WTC11 (cell line): ENCODE results near the gene POU2F3. TPM values are rescaled to one million over a fixed set of nuclear protein-coding genes. Genes with fewer than 3 reads are reported as not detected.

Source experiments
- ATAC-seq: fragments of 200-7000 bp; cut with Tn5 transposase; 2 replicates; pipeline ENCODE4 v1.10.0; 2021; ENCODE audit warnings: mild to moderate bottlenecking, moderate library complexity
- CTCF ChIA-PET: fragments of 300-600 bp; sonication (Branson Sonifier 250); formaldehyde crosslinking; loops from one replicate; lab custom pipeline; 2021; ENCODE audit warnings: antibody characterized with exemption; lab: Charles Lee
- POLR2A ChIA-PET: fragments of 350-600 bp; sonication (Branson Sonifier 250); formaldehyde crosslinking; loops from one replicate; lab custom pipeline; 2021; ENCODE audit warnings: antibody characterized with exemption; lab: Charles Lee
- DNase-seq: peaks from one replicate; pipeline ENCODE4 v3.0.0; 2021; ENCODE audit warnings: low spot score
- H3K27ac Mint-ChIP-seq: 2 replicates; pipeline ENCODE4 v1.8.0; 2021; ENCODE audit warnings: mixed read lengths
- H3K27me3 Mint-ChIP-seq: 2 replicates; pipeline ENCODE4 v1.8.0; 2021; ENCODE audit warnings: low read depth, mild to moderate bottlenecking, moderate library complexity, mixed read lengths
- H3K36me3 Mint-ChIP-seq: 2 replicates; pipeline ENCODE4 v1.8.0; 2021; ENCODE audit warnings: mixed read lengths
- H3K4me1 Mint-ChIP-seq: 2 replicates; pipeline ENCODE4 v1.8.0; 2022; ENCODE audit warnings: mixed read lengths
- H3K4me3 Mint-ChIP-seq: 2 replicates; pipeline ENCODE4 v1.8.0; 2021; ENCODE audit warnings: mild to moderate bottlenecking, moderate library complexity, mixed read lengths
- H3K9me3 Mint-ChIP-seq: 2 replicates; pipeline ENCODE4 v1.8.0; 2021; ENCODE audit warnings: mixed read lengths
- ATF2 ChIP-seq: sonication (generic); formaldehyde crosslinking; IDR thresholded peaks from 2 replicates; pipeline ENCODE4 v1.8.1; 2022; ENCODE audit warnings: low read depth, missing genetic modification reagents, borderline replicate concordance
- CREB1 ChIP-seq: sonication (generic); formaldehyde crosslinking; IDR thresholded peaks from 2 replicates; pipeline ENCODE4 v1.8.0; 2023; ENCODE audit warnings: mild to moderate bottlenecking, missing genetic modification reagents
- CREM ChIP-seq: sonication (generic); formaldehyde crosslinking; IDR thresholded peaks from 2 replicates; pipeline ENCODE4 v1.8.1; 2022; ENCODE audit warnings: mild to moderate bottlenecking, missing genetic modification reagents, moderate library complexity
- FOXP4 ChIP-seq: sonication (generic); formaldehyde crosslinking; IDR thresholded peaks from 2 replicates; pipeline ENCODE4 v1.8.0; 2022; ENCODE audit warnings: mild to moderate bottlenecking, missing genetic modification reagents
- GABPB1 ChIP-seq: sonication (generic); formaldehyde crosslinking; IDR thresholded peaks from 2 replicates; pipeline ENCODE4 v1.8.1; 2023; ENCODE audit warnings: mild to moderate bottlenecking, missing genetic modification reagents
- JAZF1 ChIP-seq: fragments of 250-450 bp; sonication (Bioruptor Pico); IDR thresholded peaks from 2 replicates; pipeline ENCODE4 v1.9.0; 2021; ENCODE audit warnings: moderate library complexity, mild to moderate bottlenecking, inconsistent platforms
- JUN ChIP-seq: sonication (generic); formaldehyde crosslinking; IDR thresholded peaks from 2 replicates; pipeline ENCODE4 v1.8.0; 2023; ENCODE audit warnings: mild to moderate bottlenecking, missing genetic modification reagents
- KAT7 ChIP-seq: sonication (generic); formaldehyde crosslinking; IDR thresholded peaks from 2 replicates; pipeline ENCODE4 v1.8.1; 2023; ENCODE audit warnings: missing genetic modification reagents, mild to moderate bottlenecking, borderline replicate concordance
- MYBL2 ChIP-seq: sonication (generic); formaldehyde crosslinking; IDR thresholded peaks from 2 replicates; pipeline ENCODE4 v1.8.1; 2023; ENCODE audit warnings: mild to moderate bottlenecking, moderate library complexity, missing genetic modification reagents
- NFYB ChIP-seq: sonication (generic); formaldehyde crosslinking; conservative IDR thresholded peaks from 2 replicates; pipeline ENCODE4 v1.8.0; 2022; ENCODE audit warnings: low read depth, missing genetic modification reagents
- PREB ChIP-seq: sonication (generic); formaldehyde crosslinking; IDR thresholded peaks from 2 replicates; pipeline ENCODE4 v1.8.1; 2022; ENCODE audit warnings: mild to moderate bottlenecking, missing genetic modification reagents, moderate library complexity, borderline replicate concordance
- PRRX2 ChIP-seq: fragments of 250-450 bp; sonication (Bioruptor Pico); IDR thresholded peaks from 2 replicates; pipeline ENCODE4 v1.8.0; 2021; ENCODE audit warnings: mild to moderate bottlenecking
- RORB ChIP-seq: fragments of 250-450 bp; sonication (Bioruptor Pico); IDR thresholded peaks from 2 replicates; pipeline ENCODE4 v1.9.0; 2021; ENCODE audit warnings: mild to moderate bottlenecking
- SMAD3 ChIP-seq: sonication (generic); formaldehyde crosslinking; IDR thresholded peaks from 2 replicates; pipeline ENCODE4 v1.8.0; 2022; ENCODE audit warnings: missing genetic modification reagents, mild to moderate bottlenecking, borderline replicate concordance
- STAT6 ChIP-seq: sonication (generic); formaldehyde crosslinking; conservative IDR thresholded peaks from 2 replicates; pipeline ENCODE4 v1.8.1; 2023; ENCODE audit warnings: mild to moderate bottlenecking, low read depth, missing genetic modification reagents, moderate library complexity
- TEAD1 ChIP-seq: sonication (generic); formaldehyde crosslinking; IDR thresholded peaks from 2 replicates; pipeline ENCODE4 v1.8.0; 2022; ENCODE audit warnings: mild to moderate bottlenecking, missing genetic modification reagents
- TEAD4 ChIP-seq: sonication (generic); formaldehyde crosslinking; IDR thresholded peaks from 2 replicates; pipeline ENCODE4 v1.8.0; 2022; ENCODE audit warnings: mild to moderate bottlenecking, missing genetic modification reagents
- ZNF423 ChIP-seq: fragments of 250-450 bp; sonication (Bioruptor Pico); IDR thresholded peaks from 2 replicates; pipeline ENCODE4 v2.1.2; 2022; ENCODE audit warnings: mild to moderate bottlenecking, moderate library complexity
- total RNA-seq: library from RNA; stranded (reverse); gene quantifications from 3 replicates; pipeline ENCODE4 v1.2.3, GENCODE V29; 2021

POU2F3 gene
- total RNA-seq, 1 experiment from 2014 or later: 0.61 TPM

- ChIA-PET CTCF (interaction anchor here (1.1 to 2.5 kb wide), 2 partner anchors 9 to 24 kb away, joined by 3 to 26 read pairs; partner anchors contain the start of gene ARHGEF12), POLR2A (no interaction called here)
- peaks cover 16% of the 10 kb centered on the region for H3K27me3 Mint-ChIP-seq
- TF ChIP-seq CREM (CRISPR knock-in tag): no peak
- peaks cover 6% of the 10 kb centered on the region for H3K36me3 Mint-ChIP-seq
- DNase-seq: no peak
- no peak for ATAC-seq
- no peak overlapping the region for H3K27ac Mint-ChIP-seq
- peaks cover 3% of the 10 kb centered on the region; the same call in 1 of the 2 replicates for H3K9me3 Mint-ChIP-seq
- peak overlapping the region; percentile 78 for H3K4me3 Mint-ChIP-seq
- peaks cover 17% of the 10 kb centered on the region for H3K4me1 Mint-ChIP-seq
Measured at GRCh38 chr11:120326845-120327281, 86.9 kb downstream of the POU2F3 start.

- no peak for TF ChIP-seq JAZF1 (CRISPR knock-in tag)
- no peak for TF ChIP-seq MYBL2
- no peak for TF ChIP-seq STAT6 (CRISPR knock-in tag)
- TF ChIP-seq PRRX2 (CRISPR knock-in tag): no peak
- TF ChIP-seq ZNF423: no peak
- no peak for TF ChIP-seq CREB1 (CRISPR knock-in tag)
- TF ChIP-seq FOXP4 (CRISPR knock-in tag): no peak
- TF ChIP-seq PREB (CRISPR knock-in tag): no peak
- TF ChIP-seq TEAD1 (CRISPR knock-in tag): no peak
- no peak for TF ChIP-seq NFYB (CRISPR knock-in tag)
- TF ChIP-seq RORB (CRISPR knock-in tag): no peak
- TF ChIP-seq ATF2 (CRISPR knock-in tag): no peak
- no peak overlapping the region for H3K4me3 Mint-ChIP-seq
- ChIA-PET CTCF (interaction anchor here (1.1 kb wide), 1 partner anchor 24 kb away, joined by 3 read pairs; no protein-coding TSS in a partner anchor), POLR2A (no interaction called here)
- peaks cover 16% of the 10 kb centered on the region for H3K27me3 Mint-ChIP-seq
- DNase-seq (no peak), ATAC-seq (no peak)
- H3K36me3 Mint-ChIP-seq: peaks cover 6% of the 10 kb centered on the region
- H3K9me3 Mint-ChIP-seq: peaks cover 3% of the 10 kb centered on the region; the same call in 1 of the 2 replicates
- no peak overlapping the region for H3K27ac Mint-ChIP-seq
- peaks cover 17% of the 10 kb centered on the region for H3K4me1 Mint-ChIP-seq
Measured at GRCh38 chr11:120327311-120327710, 87.4 kb downstream of the POU2F3 start.

GRCh38 chr11:120329556-120329955 is 89.6 kb downstream of the POU2F3 start:
- peaks cover 4% of the 10 kb centered on the region for H3K27me3 Mint-ChIP-seq
- POLR2A ChIA-PET: no interaction called here
- no peak overlapping the region for H3K27ac Mint-ChIP-seq
- ATAC-seq: no peak
- TF ChIP-seq KAT7 (CRISPR knock-in tag): no peak
- no peak for TF ChIP-seq SMAD3
- no peak for TF ChIP-seq JUN
- no peak for TF ChIP-seq GABPB1 (CRISPR knock-in tag)
- no peak for TF ChIP-seq TEAD4 (CRISPR knock-in tag)
- H3K36me3 Mint-ChIP-seq: peaks cover 6% of the 10 kb centered on the region
- H3K9me3 Mint-ChIP-seq: peaks cover 3% of the 10 kb centered on the region; the same call in 1 of the 2 replicates
- CTCF ChIA-PET: no interaction called here
- DNase-seq: no peak
- H3K4me1 Mint-ChIP-seq: peaks cover 14% of the 10 kb centered on the region
- no peak overlapping the region for H3K4me3 Mint-ChIP-seq
